Ascending aorta (tissue), 2 donors: ENCODE measurements around the gene PROK1. TPM values are rescaled to one million over a fixed set of nuclear protein-coding genes. Genes with fewer than 3 reads are reported as not detected.
A peak's percentile ranks its signal among the peaks of the same experiment; 100 is the strongest.

ENCODE experiments used
- DNase-seq, 2 donors: peaks; one replicate each; pipeline ENCODE4 v3.0.0-alpha.2; 2019; ENCODE audit warnings: low spot score in 2 of 2
- H3K27ac ChIP-seq, 2 donors: fragments of 200-600 bp; sonication (generic); one replicate each; pipeline ENCODE4 v1.5.1; 2016 to 2017; ENCODE audit warnings: mild to moderate bottlenecking in 1 of 2
- H3K27me3 ChIP-seq: fragments of 200-600 bp; sonication (generic); one replicate; pipeline ENCODE4 v1.5.1; 2017
- H3K36me3 ChIP-seq, 2 donors: fragments of 200-600 bp; sonication (generic); one replicate each; pipeline ENCODE4 v1.5.1; 2016
- H3K4me1 ChIP-seq, 2 donors: fragments of 200-600 bp; sonication (generic); one replicate each; pipeline ENCODE4 v1.5.1; 2016 to 2017; ENCODE audit warnings: mild to moderate bottlenecking in 1 of 2
- H3K4me3 ChIP-seq, 2 donors: fragments of 200-600 bp; sonication (generic); one replicate each; pipeline ENCODE4 v1.5.1; 2016 to 2017; ENCODE audit warnings: mild to moderate bottlenecking in 1 of 2
- H3K9me3 ChIP-seq, 2 donors: fragments of 200-600 bp; sonication (generic); one replicate each; pipeline ENCODE4 v1.5.1; 2016
- intact Hi-C: fragments of 100-400 bp; cut with DNase I; formaldehyde crosslinking; loops from one replicate; pipeline ENCODE4 v1.15.1; 2023
- total RNA-seq: library from RNA; depleted of rRNA; stranded (reverse); fragments of >200 nt; gene quantifications from one replicate; pipeline ENCODE4 v1.1.0, GENCODE V29; 2016
- TF ChIP-seq, protein P1 (sequence below), 3 experiments: fragments of 200-600 bp in 2 of 3; fragments of 450-650 bp in 1 of 3; sonication (generic) in 2 of 3; IDR thresholded peaks; one replicate each; pipeline ENCODE4 v1.5.1; 2016 to 2019; ENCODE audit warnings: antibody characterized with exemption in 3 of 3, mild to moderate bottlenecking in 1 of 3, moderate library complexity in 1 of 3

PROK1 gene
- total RNA-seq, 1 donor from 2014 or later, result not detected

DNA sequence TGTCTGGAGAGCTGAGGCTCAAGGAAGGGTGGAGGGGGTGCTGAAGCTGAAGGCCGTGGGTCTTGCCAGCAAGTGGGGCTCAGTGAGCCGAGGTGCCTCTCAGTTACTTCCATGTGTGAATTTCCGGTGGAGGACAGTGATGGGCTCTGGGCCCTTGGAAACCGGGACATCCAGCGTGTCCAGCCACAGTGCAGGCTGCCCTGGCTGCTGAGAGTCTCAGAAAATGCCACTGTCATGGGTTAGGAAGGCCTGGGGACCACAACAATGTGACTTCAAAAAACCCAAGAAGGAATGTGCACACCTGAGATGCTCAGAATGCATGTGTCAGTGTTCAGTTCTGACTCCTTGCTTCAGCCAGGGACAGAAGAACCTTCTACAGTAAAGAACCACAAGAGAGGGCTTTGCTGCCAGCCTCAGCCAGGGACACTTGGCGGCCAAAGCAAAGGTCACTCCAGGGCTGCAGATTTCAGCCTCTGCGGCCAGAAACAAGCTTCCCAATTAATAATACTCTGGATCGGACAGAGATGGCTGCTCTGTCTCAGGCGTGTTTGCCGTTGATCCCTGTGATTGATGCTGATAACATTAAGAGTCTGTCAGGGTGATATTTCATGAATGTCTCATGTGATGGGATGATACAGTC lies 30.8 kb upstream of the PROK1 start:
- intact Hi-C loops, result no loop called here

GRCh38 chr1:110420874-110421793 lies 29.8 kb upstream of the PROK1 start:
- no peaks in the 10 kb centered on the region for H3K9me3 ChIP-seq
- H3K4me1 ChIP-seq, result no peaks in the 10 kb centered on the region
- no peaks in the 10 kb centered on the region for H3K27me3 ChIP-seq
- H3K4me3 ChIP-seq, result no peak overlapping the region
- TF ChIP-seq, protein P1, sequence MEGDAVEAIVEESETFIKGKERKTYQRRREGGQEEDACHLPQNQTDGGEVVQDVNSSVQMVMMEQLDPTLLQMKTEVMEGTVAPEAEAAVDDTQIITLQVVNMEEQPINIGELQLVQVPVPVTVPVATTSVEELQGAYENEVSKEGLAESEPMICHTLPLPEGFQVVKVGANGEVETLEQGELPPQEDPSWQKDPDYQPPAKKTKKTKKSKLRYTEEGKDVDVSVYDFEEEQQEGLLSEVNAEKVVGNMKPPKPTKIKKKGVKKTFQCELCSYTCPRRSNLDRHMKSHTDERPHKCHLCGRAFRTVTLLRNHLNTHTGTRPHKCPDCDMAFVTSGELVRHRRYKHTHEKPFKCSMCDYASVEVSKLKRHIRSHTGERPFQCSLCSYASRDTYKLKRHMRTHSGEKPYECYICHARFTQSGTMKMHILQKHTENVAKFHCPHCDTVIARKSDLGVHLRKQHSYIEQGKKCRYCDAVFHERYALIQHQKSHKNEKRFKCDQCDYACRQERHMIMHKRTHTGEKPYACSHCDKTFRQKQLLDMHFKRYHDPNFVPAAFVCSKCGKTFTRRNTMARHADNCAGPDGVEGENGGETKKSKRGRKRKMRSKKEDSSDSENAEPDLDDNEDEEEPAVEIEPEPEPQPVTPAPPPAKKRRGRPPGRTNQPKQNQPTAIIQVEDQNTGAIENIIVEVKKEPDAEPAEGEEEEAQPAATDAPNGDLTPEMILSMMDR (IDR thresholded peaks at IDR 0.05), result no peak
- no peak overlapping the region for H3K27ac ChIP-seq
- DNase-seq, result no peak
- intact Hi-C loops, result no loop called here
- H3K36me3 ChIP-seq, result no peaks in the 10 kb centered on the region

More for the DNA sequence above, 30.8 kb upstream of the PROK1 start:
- no peaks in the 10 kb centered on the region for H3K36me3 ChIP-seq
- TF ChIP-seq, protein P1 (IDR thresholded peaks at IDR 0.05), result no peak
- no peak overlapping the region for H3K27ac ChIP-seq
- no peak for DNase-seq
- no peaks in the 10 kb centered on the region for H3K9me3 ChIP-seq
- H3K27me3 ChIP-seq, result no peaks in the 10 kb centered on the region
- H3K4me3 ChIP-seq, result no peak overlapping the region
- H3K4me1 ChIP-seq, result no peaks in the 10 kb centered on the region

DNA sequence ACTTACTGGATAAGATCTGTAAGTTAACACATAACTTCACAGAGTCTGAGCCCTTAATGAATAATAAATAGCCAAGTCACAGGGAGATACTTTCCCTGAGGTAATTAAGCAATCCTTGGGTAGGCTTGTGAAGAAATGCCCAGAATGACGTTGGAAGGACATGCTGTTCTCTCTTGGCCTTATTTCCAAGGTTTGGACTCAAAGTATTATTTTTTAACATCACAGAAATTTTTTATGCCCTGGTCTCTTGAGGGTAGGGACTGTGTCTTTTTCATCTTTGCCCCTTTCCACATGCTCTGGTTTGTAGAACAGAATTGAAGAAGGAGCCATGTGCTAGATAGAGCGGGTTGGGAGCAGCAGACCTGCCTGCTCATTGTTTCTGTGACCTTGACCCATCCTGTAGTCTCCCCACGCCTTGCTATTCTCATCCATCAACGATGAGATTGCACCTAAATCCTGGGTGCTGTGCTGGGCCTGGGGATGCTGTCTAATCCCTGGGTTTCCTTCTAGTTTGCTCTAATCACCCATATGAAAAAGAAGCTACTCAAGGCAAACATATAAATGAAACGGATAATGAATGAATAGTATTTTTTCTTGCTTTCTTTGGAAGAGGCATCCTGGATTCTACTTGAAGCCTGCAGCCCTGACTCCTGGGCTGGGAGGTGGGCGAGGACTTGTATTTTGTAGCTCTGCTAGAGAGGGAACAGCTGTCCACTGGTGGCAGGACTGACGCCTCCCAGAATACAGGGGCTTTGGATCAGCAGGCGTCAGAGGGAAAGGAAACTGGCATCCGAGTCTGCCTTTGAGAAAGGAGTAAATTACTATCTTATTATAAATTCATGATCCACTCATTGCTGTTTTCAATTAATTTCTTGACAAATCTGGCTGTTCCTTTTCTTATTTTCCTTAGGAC lies 26.0 kb upstream of the PROK1 start:
- H3K27ac ChIP-seq, result no peak overlapping the region
- no peaks in the 10 kb centered on the region for H3K9me3 ChIP-seq
- no peaks in the 10 kb centered on the region for H3K4me1 ChIP-seq
- no peaks in the 10 kb centered on the region for H3K27me3 ChIP-seq
- no peak for DNase-seq
- no peak overlapping the region for H3K4me3 ChIP-seq
- TF ChIP-seq, protein P1 (IDR thresholded peaks at IDR 0.05), result no peak
- H3K36me3 ChIP-seq, result no peaks in the 10 kb centered on the region
- intact Hi-C loops, result no loop called here

GRCh38 chr1:110425612-110426152 lies 25.3 kb upstream of the PROK1 start:
- TF ChIP-seq, protein P1 (IDR thresholded peaks at IDR 0.05), result no peak
- Histone ChIP-seq H3K9me3 (no peaks in the 10 kb centered on the region), H3K27ac (no peak overlapping the region), H3K36me3 (no peaks in the 10 kb centered on the region), H3K4me1 (no peaks in the 10 kb centered on the region), H3K4me3 (no peak overlapping the region), H3K27me3 (no peaks in the 10 kb centered on the region)
- no peak for DNase-seq
- intact Hi-C loops, result no loop called here

DNA sequence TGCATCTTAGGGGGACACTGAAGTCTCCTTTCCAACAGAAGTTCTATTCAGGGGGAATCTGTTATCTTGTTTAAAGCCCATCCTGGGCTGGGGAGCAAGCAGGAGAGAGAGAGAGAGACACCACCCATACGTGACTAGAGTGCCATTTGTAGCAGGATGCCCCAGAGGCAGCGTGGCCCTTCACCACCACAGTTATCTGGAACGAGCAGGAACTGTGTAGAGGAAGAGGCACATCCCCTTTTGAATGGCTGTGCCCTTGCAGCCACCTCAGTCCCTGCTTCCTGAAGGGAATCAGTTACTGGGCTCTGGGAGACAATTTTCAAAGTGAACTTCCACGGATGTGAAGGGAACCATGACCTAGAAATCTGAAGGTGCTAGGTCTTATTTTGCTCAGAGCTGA lies 24.1 kb upstream of the PROK1 start:
- intact Hi-C loops, result no loop called here
- Histone ChIP-seq H3K9me3 (no peaks in the 10 kb centered on the region), H3K4me3 (no peak overlapping the region), H3K4me1 (no peaks in the 10 kb centered on the region), H3K27me3 (no peaks in the 10 kb centered on the region), H3K36me3 (no peaks in the 10 kb centered on the region), H3K27ac (no peak overlapping the region)
- TF ChIP-seq, protein P1 (IDR thresholded peaks at IDR 0.05), result no peak
- peak in 1 of 2 donors; percentile 50 for DNase-seq
